Femur (tissue), 1 donor: ENCODE measurements around the gene ZIC4.

ENCODE experiments used
- DNase-seq: peaks from one replicate; pipeline ENCODE4 v3.0.0-alpha.2; 2017

The ZIC4 gene

DNA sequence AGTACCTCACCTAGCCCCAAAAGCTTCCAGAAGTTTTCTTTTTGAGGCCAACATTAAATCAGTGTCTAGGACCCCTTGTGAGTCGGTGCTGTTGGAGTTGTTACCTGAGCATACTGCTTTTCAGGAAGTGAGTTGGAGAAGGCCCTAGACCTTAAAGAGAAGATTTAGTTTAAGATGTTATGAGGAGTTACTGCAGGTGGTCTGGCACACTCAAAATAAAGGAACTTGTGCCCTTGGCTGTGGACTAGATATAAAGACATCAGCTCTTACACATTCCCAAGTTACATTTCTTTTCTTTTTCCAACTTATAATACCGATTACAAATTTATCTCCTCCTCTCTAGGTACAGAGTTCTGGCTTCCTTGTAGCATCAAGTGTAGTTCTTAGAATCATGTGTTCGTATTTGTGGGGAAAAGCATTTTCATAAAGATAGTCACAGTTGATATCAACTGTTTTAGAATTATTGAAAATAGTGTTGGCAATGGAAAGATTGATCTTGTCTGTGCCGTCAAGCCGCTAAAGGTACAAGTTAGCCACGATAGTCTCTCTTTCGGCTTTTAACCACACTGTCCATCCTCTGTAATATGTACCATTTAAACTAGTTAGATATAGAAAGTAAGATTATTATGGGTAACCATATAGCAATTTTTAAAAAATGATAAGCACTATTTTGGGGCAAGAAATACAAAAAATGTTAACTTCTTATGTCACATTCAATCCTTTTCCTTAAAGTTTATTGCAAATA is 11.4 kb upstream of the ZIC4 start:
- DNase-seq = no peak

DNA sequence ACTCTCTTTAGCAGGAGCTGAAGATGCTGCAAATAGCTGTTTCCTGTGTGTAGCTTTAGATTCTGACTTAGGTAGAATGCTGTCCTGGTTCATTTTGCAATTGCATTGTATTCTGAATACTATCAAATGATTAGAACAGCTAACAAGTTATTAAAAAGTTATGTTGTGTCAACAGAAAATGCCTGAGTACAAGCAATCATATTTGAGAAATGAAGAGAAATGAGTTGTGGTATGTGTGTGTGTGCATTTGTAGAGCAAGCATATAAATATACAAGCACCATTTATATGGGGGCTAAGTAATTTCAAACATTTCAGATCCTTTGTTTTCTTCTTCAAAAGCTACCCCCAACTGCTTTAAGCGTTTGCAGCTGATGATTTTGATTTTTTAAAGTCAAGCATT is 10.6 kb upstream of the ZIC4 start:
- no peak for DNase-seq

DNA sequence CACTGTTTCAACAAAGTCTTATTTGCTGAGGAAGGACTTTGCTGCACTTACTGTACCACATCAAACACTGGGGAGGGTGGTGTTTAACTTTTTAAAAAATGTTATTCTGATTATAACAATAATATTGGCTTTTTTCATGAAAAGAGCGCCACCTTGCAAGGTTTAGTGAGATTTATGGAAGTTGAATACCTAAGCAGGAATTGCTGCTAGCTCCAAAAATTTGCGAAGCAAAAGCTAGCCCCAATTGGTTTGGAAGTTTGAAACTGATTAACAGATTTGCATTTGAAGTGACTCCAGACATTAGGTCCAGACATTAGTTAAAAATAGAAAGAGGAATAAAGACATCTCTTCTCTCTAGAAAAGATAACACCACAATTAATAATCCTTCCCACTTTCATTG is 9.5 kb upstream of the ZIC4 start:
- DNase-seq = no peak

DNA sequence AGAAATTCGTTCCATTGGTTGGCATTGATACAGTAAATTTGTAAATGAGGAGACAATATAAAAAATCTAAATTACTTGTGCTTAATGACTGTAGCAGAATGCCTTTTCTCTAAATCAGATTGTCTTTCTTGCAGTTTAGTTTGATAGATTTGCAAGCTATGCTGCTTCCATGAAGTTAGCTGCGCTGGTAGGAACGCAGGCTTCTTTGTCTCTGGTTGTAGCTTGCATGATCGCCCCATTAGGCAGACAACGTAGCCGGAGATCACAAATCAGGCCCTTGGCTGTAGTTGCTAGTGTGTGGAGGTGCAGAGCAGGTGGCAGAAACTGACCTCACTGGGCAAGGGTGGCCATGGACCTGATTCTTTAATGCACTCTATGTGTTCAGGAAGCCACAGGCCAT is 8.9 kb upstream of the ZIC4 start:
- no peak for DNase-seq

DNA sequence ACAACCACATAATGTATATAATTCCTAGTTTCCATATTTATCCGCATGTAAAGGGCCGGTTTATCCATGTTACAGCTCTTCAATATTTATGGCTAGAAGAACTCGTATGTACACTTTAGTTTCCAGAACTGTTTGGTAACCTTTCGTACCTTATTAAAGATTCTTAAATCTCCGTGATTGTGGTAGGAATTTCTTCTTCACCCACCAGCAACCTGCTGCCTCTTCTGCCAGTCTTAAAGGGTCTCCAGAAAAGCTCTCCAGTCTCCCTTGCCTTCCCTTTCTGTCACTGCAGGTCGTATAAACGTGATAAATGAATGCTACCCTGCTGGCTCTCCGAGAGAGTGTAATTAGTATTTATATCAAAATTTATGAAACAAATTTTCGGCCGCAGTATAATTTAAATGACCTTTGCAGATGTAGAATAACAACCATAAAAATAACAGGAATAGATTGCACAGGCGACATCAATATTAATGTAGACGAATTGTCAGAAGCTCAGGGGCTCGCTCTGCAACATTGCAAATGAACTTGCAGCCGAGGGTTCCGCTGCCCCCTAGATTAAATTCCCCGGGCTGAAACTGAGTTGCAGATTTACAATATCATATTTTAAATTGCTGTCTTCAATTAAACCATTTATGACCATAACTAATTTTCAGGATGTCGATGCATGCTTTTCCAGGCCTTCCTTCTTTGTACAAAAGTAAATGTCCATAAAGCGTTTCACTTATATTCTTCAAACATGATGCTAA is 8.2 kb upstream of the ZIC4 start:
- DNase-seq = no peak

DNA sequence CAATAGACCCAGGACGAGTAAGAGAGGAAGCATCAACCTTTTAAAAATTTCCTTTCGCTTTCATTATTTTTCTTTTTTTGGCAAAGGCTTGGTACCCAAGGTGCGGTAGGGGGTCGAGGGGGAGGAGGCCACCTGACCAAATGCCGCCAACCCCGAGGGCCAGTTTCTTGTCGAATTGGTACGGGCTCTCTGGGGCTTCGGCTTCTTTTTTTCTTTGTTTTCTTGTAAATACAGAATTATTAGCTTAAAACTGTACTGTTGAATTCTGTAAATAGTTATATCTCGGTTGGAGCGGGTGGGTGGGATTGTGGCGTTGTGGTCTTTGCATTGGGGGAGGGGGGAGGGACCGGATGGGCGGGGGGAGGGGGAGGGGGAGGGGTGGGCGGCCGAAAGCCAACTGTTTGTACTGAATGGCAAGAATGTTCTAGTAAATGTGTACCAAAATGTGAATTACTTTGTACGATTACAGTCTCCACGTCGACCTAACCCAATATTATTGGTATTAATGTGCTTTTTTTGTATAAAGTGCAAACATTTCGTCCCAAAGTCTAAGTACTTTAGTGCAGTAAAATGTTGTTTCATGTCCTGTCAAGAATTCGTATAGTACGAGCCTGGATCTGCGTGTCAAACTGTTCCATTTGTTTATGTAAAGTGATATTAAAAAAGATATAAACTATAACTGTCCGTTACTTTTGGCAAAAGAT is 7.5 kb upstream of the ZIC4 start:
- peak; percentile 18 for DNase-seq

DNA sequence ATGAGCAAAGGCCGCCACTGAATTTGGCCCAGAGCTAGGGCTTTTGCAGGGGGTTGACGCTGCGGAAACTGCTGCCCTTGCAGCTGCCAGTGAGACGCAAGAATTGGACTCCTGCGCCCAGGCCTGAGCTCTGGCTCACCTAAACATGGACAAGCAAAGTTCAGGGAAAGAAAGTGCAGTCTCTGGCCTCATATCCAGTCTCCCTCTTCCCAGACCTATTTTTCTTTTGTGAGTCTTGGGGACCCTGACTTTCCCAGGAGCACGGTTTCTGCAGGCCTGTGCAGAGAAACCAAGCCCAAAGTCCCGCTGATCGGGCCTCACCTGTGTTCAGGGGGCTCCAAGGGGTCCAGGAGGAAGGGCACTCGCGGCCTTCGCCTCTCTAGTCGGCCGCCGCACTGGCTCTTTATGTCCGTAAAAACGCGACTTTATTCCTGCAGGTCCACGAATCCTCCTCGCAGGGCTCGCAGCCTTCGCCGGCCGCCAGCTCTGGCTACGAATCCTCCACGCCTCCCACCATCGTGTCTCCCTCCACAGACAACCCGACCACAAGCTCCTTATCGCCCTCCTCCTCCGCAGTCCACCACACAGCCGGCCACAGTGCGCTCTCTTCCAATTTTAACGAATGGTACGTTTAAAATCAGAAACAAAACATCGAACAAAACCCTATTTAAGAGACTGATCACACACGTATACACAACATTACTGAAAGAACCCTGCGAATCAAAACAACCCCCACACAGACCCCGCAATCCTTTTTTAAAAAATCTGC is 6.8 kb upstream of the ZIC4 start:
- peak; percentile 31 for DNase-seq

DNA sequence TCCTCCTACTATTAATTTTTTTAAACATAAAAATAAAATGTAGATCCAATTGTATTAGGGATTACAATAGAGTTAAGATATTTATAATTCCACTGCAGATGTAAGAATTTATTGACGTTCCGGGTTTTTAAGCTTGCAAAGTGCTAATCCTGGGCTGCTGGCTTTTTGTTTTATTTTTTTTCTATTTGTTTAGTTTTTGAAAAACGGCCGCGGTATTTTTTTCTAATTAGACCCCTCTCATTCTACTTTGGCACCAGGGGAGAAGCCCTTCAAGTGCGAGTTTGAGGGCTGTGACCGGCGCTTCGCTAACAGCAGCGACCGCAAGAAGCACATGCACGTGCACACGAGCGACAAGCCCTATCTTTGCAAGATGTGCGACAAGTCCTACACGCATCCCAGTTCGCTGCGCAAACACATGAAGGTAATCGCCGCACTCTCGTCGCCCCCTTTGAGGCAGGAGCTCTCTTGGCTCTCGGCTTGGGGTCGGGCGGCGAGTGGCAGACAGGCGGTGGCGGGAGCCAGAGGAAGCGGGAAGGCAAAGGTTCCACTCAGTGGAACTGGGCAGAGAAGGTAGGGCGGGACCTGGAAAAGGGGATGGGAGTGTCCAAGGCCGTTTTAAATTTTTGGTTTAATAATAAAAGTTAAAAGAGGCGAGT is 6.0 kb upstream of the ZIC4 start:
- peak; percentile 23 for DNase-seq

DNA sequence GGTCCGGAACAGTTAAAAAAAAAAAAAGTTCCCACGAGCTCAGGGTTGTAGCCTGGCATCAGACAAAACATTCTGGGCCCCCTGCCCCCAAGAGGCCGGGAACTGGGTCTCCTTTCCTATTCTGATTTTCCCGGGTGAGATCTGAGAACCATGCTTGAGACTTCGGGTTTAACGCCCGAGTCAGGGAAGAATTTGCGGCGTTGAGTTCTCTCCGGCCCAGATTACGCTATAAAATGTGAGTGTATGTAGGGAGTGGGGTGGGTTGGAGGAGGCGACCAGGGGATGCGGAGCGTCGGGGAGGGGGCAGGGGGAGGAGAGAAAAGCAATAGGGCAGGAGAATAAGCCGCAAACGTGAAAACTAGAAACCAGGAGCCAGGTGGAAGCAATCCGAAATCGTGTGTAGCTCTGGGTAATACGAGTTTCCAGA is 5.5 kb upstream of the ZIC4 start:
- peak; percentile 21 for DNase-seq

DNA sequence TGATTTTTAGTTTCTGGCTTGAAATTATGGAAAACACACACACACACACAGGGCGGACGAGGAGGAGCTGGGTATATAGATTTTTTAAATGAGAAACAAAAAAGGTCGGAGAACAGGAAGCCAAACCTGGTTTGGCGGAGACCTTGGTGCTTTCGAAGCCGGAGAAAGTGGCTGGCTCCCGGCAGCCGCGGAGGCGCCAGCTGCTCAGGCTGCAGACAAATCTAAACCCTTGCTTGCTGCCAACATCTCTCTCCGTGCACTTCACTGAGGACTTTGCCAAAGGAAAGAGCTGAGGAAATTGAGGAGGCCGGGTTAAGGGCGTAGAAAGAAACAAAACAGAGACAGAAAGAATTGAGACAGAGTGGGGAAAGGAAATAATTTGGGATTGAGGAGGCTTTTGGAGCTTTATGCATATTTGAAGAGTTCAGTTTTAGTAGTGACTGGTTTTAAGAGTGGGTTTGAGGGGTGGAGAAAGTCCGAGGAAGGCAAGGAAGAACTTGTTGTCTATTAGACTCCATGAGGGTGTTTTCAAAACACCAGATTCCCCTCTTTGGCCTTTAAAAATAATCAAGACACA is 5.0 kb upstream of the ZIC4 start:
- peak; percentile 76 for DNase-seq

DNA sequence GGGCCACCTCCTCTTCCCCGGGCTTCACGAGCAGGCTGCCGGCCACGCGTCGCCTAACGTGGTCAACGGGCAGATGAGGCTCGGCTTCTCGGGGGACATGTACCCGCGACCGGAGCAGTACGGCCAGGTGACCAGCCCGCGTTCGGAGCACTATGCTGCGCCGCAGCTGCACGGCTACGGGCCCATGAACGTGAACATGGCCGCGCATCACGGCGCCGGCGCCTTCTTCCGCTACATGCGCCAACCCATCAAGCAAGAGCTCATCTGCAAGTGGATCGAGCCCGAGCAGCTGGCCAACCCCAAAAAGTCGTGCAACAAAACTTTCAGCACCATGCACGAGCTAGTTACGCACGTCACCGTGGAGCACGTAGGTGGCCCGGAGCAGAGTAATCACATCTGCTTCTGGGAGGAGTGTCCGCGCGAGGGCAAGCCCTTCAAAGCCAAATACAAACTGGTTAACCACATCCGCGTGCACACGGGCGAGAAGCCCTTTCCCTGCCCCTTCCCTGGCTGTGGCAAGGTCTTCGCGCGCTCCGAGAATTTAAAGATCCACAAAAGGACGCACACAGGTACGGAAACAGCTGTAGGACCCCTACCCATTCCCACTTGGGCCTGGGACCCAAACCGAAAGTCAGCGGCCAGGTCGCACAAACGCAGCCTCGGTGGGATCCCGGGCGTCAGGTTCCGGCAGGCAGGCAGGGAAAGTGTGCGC is 4.3 kb upstream of the ZIC4 start:
- peak; percentile 63 for DNase-seq

DNA sequence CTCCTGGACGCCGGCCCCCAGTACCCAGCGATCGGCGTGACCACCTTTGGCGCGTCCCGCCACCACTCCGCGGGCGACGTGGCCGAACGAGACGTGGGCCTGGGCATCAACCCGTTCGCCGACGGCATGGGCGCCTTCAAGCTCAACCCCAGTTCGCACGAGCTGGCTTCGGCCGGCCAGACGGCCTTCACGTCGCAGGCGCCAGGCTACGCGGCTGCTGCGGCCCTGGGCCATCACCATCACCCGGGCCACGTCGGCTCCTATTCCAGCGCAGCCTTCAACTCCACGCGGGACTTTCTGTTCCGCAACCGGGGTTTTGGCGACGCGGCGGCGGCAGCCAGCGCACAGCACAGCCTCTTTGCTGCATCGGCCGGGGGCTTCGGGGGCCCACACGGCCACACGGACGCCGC is 3.8 kb upstream of the ZIC4 start:
- DNase-seq = peak; percentile 28

DNA sequence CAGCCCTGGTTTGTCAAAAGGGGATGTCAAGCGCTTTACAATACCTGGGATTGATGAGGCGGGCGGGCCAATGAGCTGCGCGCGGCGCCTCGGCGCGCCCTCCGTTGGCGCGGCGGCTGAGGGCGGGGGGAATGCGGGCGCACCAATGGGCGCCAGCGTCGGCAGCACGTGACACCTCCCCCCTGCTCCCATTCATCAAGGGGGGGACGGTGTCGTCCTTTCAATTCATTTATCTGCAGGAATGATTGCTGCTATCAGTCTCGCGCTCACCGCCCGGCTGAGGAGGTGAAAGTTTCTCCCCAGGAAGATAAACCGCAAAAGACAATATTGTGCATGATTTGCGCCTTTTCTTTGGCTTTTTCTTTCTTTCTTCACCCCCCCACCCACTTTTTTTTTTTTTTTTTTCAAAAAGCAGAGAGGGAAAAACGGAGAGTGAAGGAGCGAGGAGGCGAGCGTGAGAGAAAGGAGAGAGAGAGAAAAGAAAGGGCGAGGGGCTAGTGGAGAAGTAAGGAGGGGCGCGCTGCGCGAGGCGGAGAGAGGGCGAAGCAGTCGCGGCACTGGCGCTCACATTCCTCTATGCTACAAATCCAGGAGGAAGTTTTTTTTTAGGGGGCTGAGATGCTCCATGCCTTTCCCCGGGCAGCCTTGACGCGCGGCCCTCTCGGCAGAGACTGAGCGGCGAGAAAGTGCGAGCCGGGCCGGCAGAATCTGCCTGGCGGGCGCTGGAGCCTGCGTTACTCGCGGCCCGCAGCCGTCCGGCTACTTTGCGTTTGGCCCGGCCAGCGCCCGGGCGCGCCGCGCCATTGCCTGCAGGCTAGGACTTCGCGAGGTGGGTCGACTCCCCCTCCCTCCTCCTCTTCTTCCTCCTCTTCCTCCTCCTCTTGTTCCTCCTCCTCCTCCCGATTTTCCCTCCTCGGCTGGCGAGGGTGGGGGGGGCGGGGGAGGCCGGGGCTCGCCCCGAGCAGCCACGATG is 3.1 kb upstream of the ZIC4 start, which contains the start of gene ZIC1:
TSS of gene ZIC1 (plus strand) at position 223 of the 973 bp plus-strand sequence. CDS start at position 971, 748 bp downstream.
- peak; percentile 73 for DNase-seq

DNA sequence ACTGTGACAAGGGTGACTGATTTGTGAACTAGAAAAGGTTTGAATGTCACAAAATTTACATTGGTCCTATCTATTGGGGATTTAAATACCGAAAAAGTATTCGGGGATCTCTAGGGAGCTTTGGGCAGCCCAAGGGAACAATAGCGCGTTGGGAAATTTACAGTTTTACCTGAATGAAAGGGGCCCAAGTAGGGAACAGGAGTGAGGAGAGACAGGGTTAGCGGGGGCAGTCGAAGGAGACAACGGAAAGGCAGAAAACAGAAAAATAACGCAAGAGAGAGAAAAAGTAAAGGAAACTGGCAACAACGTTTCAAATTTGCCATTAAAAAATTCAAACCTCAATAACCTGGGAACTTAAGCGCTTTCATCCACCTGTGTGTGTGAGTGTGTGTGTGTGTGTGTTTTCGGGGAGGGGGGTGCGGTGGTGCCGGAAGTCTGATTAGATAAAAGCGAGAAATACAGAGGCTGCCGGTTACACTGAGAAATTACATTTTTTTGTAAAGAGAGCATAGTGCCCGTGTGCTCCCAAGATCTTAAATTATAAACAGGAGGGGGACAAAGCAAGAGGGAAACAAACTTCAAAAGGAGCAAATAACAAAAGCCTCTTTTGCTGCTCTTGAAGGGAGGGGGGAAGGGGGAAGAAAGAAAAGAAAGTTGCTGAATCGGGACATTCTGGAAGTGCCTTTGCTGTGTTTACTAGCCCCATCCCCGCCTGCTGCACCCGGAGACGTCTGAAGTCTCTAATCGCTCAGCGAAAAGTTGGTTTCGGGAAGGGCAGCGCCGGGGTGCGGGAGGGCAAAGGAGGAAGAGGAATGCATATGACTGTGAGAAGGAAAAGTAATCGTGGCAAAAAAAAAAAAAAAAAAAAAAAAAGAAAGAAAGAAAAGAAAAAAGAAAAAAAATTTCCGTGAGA is 2.1 kb upstream of the ZIC4 start:
- DNase-seq = peak; percentile 23

DNA sequence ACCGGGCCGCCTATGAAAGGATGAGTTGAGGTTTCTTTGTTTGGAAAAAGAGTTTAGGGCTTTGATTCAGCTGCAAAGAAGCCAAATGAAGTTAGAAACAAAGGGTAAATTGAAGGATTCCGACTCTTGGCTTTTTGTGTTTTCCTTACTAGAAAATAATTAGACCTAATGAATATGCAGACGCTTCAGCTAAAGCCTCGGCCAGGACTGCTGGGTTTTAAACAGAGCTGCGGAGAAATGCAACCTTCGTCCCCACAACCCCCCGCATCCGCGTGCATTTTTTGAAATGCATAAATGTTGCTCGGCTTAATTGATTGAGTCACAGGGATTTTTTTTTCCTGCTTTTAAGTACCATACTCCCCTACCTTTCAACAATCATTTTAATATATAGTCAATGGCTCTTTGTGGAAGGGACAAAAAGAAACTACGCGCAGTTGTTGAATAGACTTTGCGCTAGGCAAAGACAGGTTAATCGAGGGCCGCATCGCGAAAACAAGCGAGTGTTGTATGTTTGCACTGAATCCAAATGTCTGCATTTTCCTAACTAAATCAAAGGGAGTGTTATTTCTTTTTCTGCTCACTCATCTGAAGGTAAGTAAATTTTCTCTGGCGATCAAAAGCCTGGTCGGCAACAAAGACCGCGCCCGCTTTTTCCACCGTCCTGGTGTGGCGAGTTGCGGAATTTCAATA is 1.3 kb upstream of the ZIC4 start:
- peak; percentile 28 for DNase-seq

DNA sequence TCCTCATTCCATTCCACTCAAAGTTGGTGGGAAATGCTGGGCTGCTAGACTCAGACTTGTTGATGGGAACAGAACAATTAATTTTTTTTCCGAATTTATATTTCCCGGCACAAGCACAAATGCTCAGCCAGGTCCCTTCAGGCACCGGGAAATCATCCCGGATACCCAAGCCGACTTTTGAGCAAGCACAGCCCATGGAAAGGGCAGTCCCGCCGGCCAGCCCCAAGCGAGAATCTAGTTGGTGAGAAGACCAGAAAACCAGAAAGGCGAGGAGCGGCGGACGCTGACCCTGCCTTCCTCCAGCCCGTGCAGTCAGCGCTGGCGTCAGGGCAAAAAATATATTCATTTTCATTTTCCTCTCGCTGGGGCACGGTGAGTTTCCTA is 763 bp upstream of the ZIC4 start:
- DNase-seq = peak; percentile 35

DNA sequence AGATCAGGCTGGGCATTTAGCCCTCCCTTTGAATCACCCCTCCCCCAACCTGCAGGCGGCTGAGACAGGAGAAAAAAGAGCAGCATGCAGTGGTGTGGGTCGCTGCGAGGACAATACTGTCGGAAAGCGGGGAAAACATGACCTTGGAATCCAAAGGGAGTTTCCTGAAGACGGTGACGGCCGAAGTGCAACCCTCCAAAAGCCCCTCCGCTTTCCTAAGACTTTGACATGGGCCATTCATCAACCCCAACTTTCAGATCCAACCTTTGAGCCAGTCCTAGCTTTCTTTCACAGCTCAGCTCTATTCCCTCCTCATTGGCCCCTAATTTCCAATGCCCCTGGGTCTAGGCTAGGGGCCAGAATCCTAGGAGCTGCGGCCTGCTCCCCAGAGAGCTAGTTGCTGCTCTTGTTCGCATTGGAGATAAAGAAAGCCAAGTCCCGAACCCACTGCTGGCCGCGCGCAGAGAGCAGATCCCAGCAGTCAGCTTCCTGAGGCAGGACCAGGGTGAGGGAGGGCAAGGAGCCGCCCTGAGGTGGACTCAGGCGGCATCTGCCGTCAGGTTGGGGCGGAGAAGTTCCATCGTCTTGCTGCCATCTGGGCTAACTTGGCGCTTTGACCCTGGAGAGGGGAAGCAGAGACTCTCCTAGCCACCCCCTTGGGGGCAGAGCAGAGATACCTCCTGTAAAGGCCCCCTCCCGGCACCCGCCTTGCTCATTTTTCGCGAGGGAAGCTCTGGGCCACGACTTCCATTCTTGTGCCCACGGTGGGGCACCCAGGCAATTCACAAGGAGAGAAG is 914 bp downstream of the ZIC4 start:
- no peak for DNase-seq
